NCI-H774 (cell line): ENCODE measurements around the gene PRR33.

ENCODE experiments used
- DNase-seq: peaks from one replicate; lab custom pipeline; 2025; lab: John Stamatoyannopoulos, UW

The PRR33 gene

GRCh38 chr11:1927848-1928469 is 36.3 kb upstream of the PRR33 start:
- no peak for DNase-seq

- DNase-seq = no peak
Measured at GRCh38 chr11:1927026-1927847, 35.5 kb upstream of the PRR33 start.

- no peak for DNase-seq
Measured at GRCh38 chr11:1926156-1927025, 34.7 kb upstream of the PRR33 start.

GRCh38 chr11:1925373-1926155 is 33.9 kb upstream of the PRR33 start:
- no peak for DNase-seq

GRCh38 chr11:1924646-1925372 is 33.1 kb upstream of the PRR33 start:
- DNase-seq = no peak

- no peak for DNase-seq
Measured at GRCh38 chr11:1924181-1924580, 32.5 kb upstream of the PRR33 start.

GRCh38 chr11:1923201-1923956 is 31.7 kb upstream of the PRR33 start:
- DNase-seq = no peak

GRCh38 chr11:1922481-1923081 is 30.9 kb upstream of the PRR33 start:
- no peak for DNase-seq

- DNase-seq = no peak
Measured at GRCh38 chr11:1921574-1922141, 30.0 kb upstream of the PRR33 start.

- no peak for DNase-seq
Measured at GRCh38 chr11:1920909-1921573, 29.3 kb upstream of the PRR33 start.

GRCh38 chr11:1920128-1920908 is 28.6 kb upstream of the PRR33 start:
- no peak for DNase-seq

- DNase-seq = no peak
Measured at GRCh38 chr11:1919391-1920127, 27.9 kb upstream of the PRR33 start, which contains the start of gene TNNT3. TSS of gene TNNT3 (plus strand) at chr11:1919703. CDS start at chr11:1922875, 3,172 bp downstream.

GRCh38 chr11:1918436-1919315 is 27.0 kb upstream of the PRR33 start:
- DNase-seq = no peak

GRCh38 chr11:1917523-1918435 is 26.1 kb upstream of the PRR33 start:
- DNase-seq = no peak

GRCh38 chr11:1916986-1917522 is 25.4 kb upstream of the PRR33 start:
- DNase-seq = no peak
